PC-3 (cell line): Measurements from ENCODE around the gene CERS5. TPM values are rescaled to one million over a fixed set of nuclear protein-coding genes. Genes with fewer than 3 reads are reported as not detected.

Experiments
- ATAC-seq: fragments of 200-7000 bp; cut with Tn5 transposase; 2 replicates; pipeline ENCODE4 v1.9.1; 2020; ENCODE audit warnings: mild to moderate bottlenecking, moderate library complexity
- BruUV-seq: library from RNA; stranded (reverse); fragments of 400-500 nt; replicated peaks from 2 replicates; lab custom pipeline; 2021; lab: Mats Ljungman, UMichigan
- CTCF ChIA-PET: fragments of 300-600 bp; sonication (Branson Sonifier 250); formaldehyde crosslinking; loops from one replicate; lab custom pipeline; 2022; ENCODE audit warnings: antibody characterized with exemption; lab: Charles Lee
- POLR2A ChIA-PET: fragments of 300-600 bp; sonication (Branson Sonifier 250); formaldehyde crosslinking; loops from one replicate; lab custom pipeline; 2022; ENCODE audit warnings: antibody characterized with exemption; ENCODE audit not compliant: unreplicated experiment; lab: Charles Lee
- DNase-seq: peaks from one replicate; pipeline ENCODE4 v3.0.0-alpha.2; 2015
- H2AFZ ChIP-seq: fragments of 300-600 bp; sonication (generic); 2 replicates; pipeline ENCODE4 v1.6.0; 2016; ENCODE audit warnings: antibody characterized with exemption, low read length
- H3F3A ChIP-seq: fragments of 300-600 bp; sonication (generic); one replicate; pipeline ENCODE4 v1.6.0; 2017; ENCODE audit warnings: antibody characterized with exemption, low read length, control low read depth, mild to moderate bottlenecking; ENCODE audit not compliant: unreplicated experiment
- H3K27ac ChIP-seq: fragments of 300-600 bp; sonication (generic); 2 replicates; pipeline ENCODE4 v1.5.1; 2016; ENCODE audit warnings: mild to moderate bottlenecking, low read length
- H3K27me3 ChIP-seq: fragments of 300-600 bp; sonication (generic); 2 replicates; pipeline ENCODE4 v1.6.1; 2016; ENCODE audit warnings: low read length, mixed read lengths
- H3K36me3 ChIP-seq: fragments of 300-600 bp; sonication (generic); 2 replicates; pipeline ENCODE4 v1.6.1; 2016; ENCODE audit warnings: low read depth, mixed run types, low read length, mixed read lengths
- H3K4me1 ChIP-seq: fragments of 300-600 bp; sonication (generic); 2 replicates; pipeline ENCODE4 v1.5.1; 2016; ENCODE audit warnings: low read length; ENCODE audit not compliant: insufficient read depth
- H3K4me2 ChIP-seq: fragments of 300-600 bp; sonication (generic); 2 replicates; pipeline ENCODE4 v1.6.0; 2016; ENCODE audit warnings: low read length
- H3K4me3 ChIP-seq: fragments of 300-600 bp; sonication (generic); 2 replicates; pipeline ENCODE4 v1.5.1; 2016; ENCODE audit warnings: mild to moderate bottlenecking, low read length, mixed read lengths
- H3K79me2 ChIP-seq: fragments of 300-600 bp; sonication (generic); 2 replicates; pipeline ENCODE4 v1.6.1; 2017; ENCODE audit warnings: low read length, mixed read lengths
- H3K9ac ChIP-seq: fragments of 300-600 bp; sonication (generic); 2 replicates; pipeline ENCODE4 v1.6.0; 2016; ENCODE audit warnings: mild to moderate bottlenecking, low read length
- H3K9me2 ChIP-seq: fragments of 300-600 bp; sonication (generic); replicated peaks from 2 replicates; pipeline ENCODE4 v1.6.1; 2016; ENCODE audit warnings: mixed run types, low read length, mixed read lengths
- H3K9me3 ChIP-seq: fragments of 300-600 bp; sonication (generic); 2 replicates; pipeline ENCODE4 v1.6.1; 2016; ENCODE audit warnings: low read length, mixed read lengths
- H4K20me1 ChIP-seq: fragments of 300-600 bp; sonication (generic); 2 replicates; pipeline ENCODE4 v1.6.1; 2016; ENCODE audit warnings: low read length, mixed read lengths
- CTCF ChIP-seq: fragments of 300-600 bp; sonication (generic); conservative IDR thresholded peaks from 2 replicates; pipeline ENCODE4 v1.5.1; 2017; ENCODE audit warnings: antibody characterized with exemption, low read depth, mild to moderate bottlenecking, low read length
- EZH2 ChIP-seq: fragments of 300-600 bp; sonication (generic); IDR thresholded peaks from one replicate; pipeline ENCODE4 v1.6.1; 2017; ENCODE audit warnings: antibody characterized with exemption, mild to moderate bottlenecking, low read length; ENCODE audit not compliant: unreplicated experiment
- EZH2phosphoT487 ChIP-seq: fragments of 300-600 bp; sonication (generic); IDR thresholded peaks from 2 replicates; pipeline ENCODE4 v1.6.1; 2018; ENCODE audit warnings: mild to moderate bottlenecking, antibody characterized with exemption, low read length, borderline replicate concordance
- intact Hi-C: fragments of 100-400 bp; cut with micrococcal nuclease; formaldehyde crosslinking; loops from 2 replicates; pipeline ENCODE4 v1.9.0; 2023
- total RNA-seq: library from RNA; depleted of rRNA; stranded (reverse); fragments of >200 nt; gene quantifications from 2 replicates; pipeline ENCODE4 v1.2.3, GENCODE V29; 2014

CERS5 gene
- total RNA-seq, 1 experiment from 2014 or later = 24.9 TPM

- Histone ChIP-seq H4K20me1 (no peaks in the 10 kb centered on the region), H3K27me3 (no peaks in the 10 kb centered on the region), H3K4me1 (peaks cover 18% of the 10 kb centered on the region), H2AFZ (no peak overlapping the region), H3K27ac (no peak overlapping the region), H3K4me2 (no peak overlapping the region), H3K79me2 (peaks cover 19% of the 10 kb centered on the region), H3F3A (peaks cover 9% of the 10 kb centered on the region), H3K9ac (no peak overlapping the region), H3K9me3 (no peaks in the 10 kb centered on the region), H3K9me2 (no peaks in the 10 kb centered on the region), H3K4me3 (no peak overlapping the region), H3K36me3 (peaks cover 10% of the 10 kb centered on the region; the same call in 1 of the 2 replicates)
- no peak for ATAC-seq
- CTCF ChIA-PET = no interaction called here
- no peak for DNase-seq
- intact Hi-C loops = loop anchor here (10.0 kb wide), 1 partner anchor 232 kb away; no protein-coding TSS in a partner anchor
- no TSS peak for BruUV-seq
- TF ChIP-seq EZH2 (no peak), CTCF (no peak), EZH2phosphoT487 (no peak)
- POLR2A ChIA-PET = no interaction called here
Observed at GRCh38 chr12:50082644-50083043, 84.5 kb downstream of the CERS5 start.

DNA sequence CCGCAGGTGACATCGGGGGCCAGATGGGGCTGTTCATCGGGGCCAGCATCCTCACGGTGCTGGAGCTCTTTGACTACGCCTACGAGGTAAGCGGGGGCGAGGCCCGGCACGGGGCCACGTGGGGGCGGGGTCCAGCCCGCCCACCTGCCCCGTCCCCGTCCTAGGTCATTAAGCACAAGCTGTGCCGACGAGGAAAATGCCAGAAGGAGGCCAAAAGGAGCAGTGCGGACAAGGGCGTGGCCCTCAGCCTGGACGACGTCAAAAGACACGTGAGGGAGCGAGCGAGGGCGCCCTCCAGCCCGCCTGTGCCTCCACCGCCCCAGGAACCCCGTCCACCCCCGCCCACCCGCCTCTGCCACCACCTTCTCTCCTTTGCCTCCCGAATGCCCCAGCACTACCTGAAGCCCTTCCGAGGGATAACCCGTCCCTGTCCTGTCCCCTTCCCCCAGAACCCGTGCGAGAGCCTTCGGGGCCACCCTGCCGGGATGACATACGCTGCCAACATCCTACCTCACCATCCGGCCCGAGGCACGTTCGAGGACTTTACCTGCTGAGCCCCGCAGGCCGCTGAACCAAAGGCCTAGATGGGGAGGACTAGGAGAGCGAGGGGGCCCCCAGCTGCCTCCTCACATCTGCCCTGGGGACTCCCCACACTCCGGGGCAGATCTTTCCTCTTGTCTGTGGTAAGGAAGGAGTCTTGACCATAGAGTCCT lies 85.9 kb downstream of the CERS5 start:
- no peaks in the 10 kb centered on the region for H3K27me3 ChIP-seq
- ATAC-seq = no peak
- no peak overlapping the region for H3K4me2 ChIP-seq
- no TSS peak for BruUV-seq
- CTCF ChIA-PET = no interaction called here
- intact Hi-C loops = loop anchor here (10.0 kb wide), 1 partner anchor 234 kb away; no protein-coding TSS in a partner anchor
- H3K9ac ChIP-seq = no peak overlapping the region
- H4K20me1 ChIP-seq = no peaks in the 10 kb centered on the region
- H3K4me1 ChIP-seq = peaks cover 5% of the 10 kb centered on the region
- no peaks in the 10 kb centered on the region for H3K9me2 ChIP-seq
- no peak for DNase-seq
- H3F3A ChIP-seq = peaks cover 4% of the 10 kb centered on the region
- TF ChIP-seq CTCF = no peak
- TF ChIP-seq EZH2phosphoT487 = no peak
- TF ChIP-seq EZH2 = no peak
- no peak overlapping the region for H2AFZ ChIP-seq
- H3K4me3 ChIP-seq = no peak overlapping the region
- no peaks in the 10 kb centered on the region for H3K36me3 ChIP-seq
- no peaks in the 10 kb centered on the region for H3K9me3 ChIP-seq
- POLR2A ChIA-PET = no interaction called here
- peaks cover 14% of the 10 kb centered on the region for H3K79me2 ChIP-seq
- H3K27ac ChIP-seq = no peak overlapping the region

GRCh38 chr12:50079771-50080170 lies 87.4 kb downstream of the CERS5 start:
- H2AFZ ChIP-seq = no peak overlapping the region
- no peaks in the 10 kb centered on the region for H4K20me1 ChIP-seq
- no peak overlapping the region for H3K27ac ChIP-seq
- no peak overlapping the region for H3K9ac ChIP-seq
- peaks cover 6% of the 10 kb centered on the region for H3K4me1 ChIP-seq
- ATAC-seq = no peak
- no peak overlapping the region for H3K4me2 ChIP-seq
- CTCF ChIA-PET = no interaction called here
- no TSS peak for BruUV-seq
- H3K36me3 ChIP-seq = no peaks in the 10 kb centered on the region
- intact Hi-C loops = loop anchor here (5.0 to 10.0 kb wide), 3 partner anchors 33 to 235 kb away; partner anchors contain the start of gene COX14
- TF ChIP-seq CTCF = no peak
- TF ChIP-seq EZH2 = no peak
- no peak for TF ChIP-seq EZH2phosphoT487
- H3K27me3 ChIP-seq = no peaks in the 10 kb centered on the region
- H3K79me2 ChIP-seq = peaks cover 5% of the 10 kb centered on the region; the same call in 1 of the 2 replicates
- POLR2A ChIA-PET = no interaction called here
- H3F3A ChIP-seq = no peaks in the 10 kb centered on the region
- no peak for DNase-seq
- H3K9me2 ChIP-seq = no peaks in the 10 kb centered on the region
- H3K9me3 ChIP-seq = no peaks in the 10 kb centered on the region
- H3K4me3 ChIP-seq = no peak overlapping the region
